Upper lobe of left lung (tissue), 6 donors: ENCODE measurements around the gene CHCHD3. TPM values are rescaled to one million over a fixed set of nuclear protein-coding genes. Genes with fewer than 3 reads are reported as not detected.

ENCODE experiments used
- ATAC-seq, 2 donors: fragments of 200-7000 bp; cut with Tn5 transposase; one replicate each; pipeline ENCODE4 v1.9.1; 2022; ENCODE audit warnings: mild to moderate bottlenecking in 2 of 2, moderate library complexity in 2 of 2; ENCODE audit not compliant: low FRiP score in 2 of 2
- DNase-seq, 2 donors: peaks; one replicate each; pipeline ENCODE4 v3.0.0-alpha.2; 2019 to 2020
- H3K27ac ChIP-seq, 4 donors: fragments of 200-600 bp; sonication (generic); one replicate each; pipeline ENCODE4 v1.5.1; 2016 to 2019
- H3K27me3 ChIP-seq, 4 donors: fragments of 200-600 bp; sonication (generic); one replicate each; pipeline ENCODE4 v1.5.1; 2017 to 2019
- H3K36me3 ChIP-seq, 4 donors: fragments of 200-600 bp; sonication (generic); one replicate each; pipeline ENCODE4 v1.5.1; 2016 to 2019
- H3K4me1 ChIP-seq, 4 donors: fragments of 200-600 bp; sonication (generic); one replicate each; pipeline ENCODE4 v1.5.1; 2018 to 2019
- H3K4me3 ChIP-seq, 4 donors: fragments of 200-600 bp; sonication (generic); one replicate each; pipeline ENCODE4 v1.5.1; 2017 to 2019; ENCODE audit warnings: mild to moderate bottlenecking in 2 of 4, moderate library complexity in 1 of 4
- H3K9me3 ChIP-seq, 4 donors: fragments of 200-600 bp; sonication (generic); one replicate each; pipeline ENCODE4 v1.5.1; 2018 to 2019
- EP300 ChIP-seq, 4 donors: sonication (generic); formaldehyde crosslinking; IDR thresholded peaks; one replicate each; pipeline ENCODE4 v1.5.1; 2017; ENCODE audit warnings: antibody characterized with exemption in 4 of 4, control low read depth in 2 of 4
- POLR2A ChIP-seq, 4 donors: fragments of 450-650 bp; IDR thresholded peaks; one replicate each; pipeline ENCODE4 v1.5.1; 2016 to 2017; ENCODE audit warnings: antibody characterized with exemption in 4 of 4, mild to moderate bottlenecking in 2 of 4
- POLR2AphosphoS5 ChIP-seq, 2 donors: sonication (generic); formaldehyde crosslinking; IDR thresholded peaks; one replicate each; pipeline ENCODE4 v1.5.1; 2017; ENCODE audit warnings: antibody characterized with exemption in 2 of 2
- WGBS, 2 donors: methylation state at CpG; one replicate each; pipeline ENCODE4 v1.1.5; 2017 to 2018; 5-methylcytosine and 5-hydroxymethylcytosine counted together
- total RNA-seq, 6 donors: library from RNA; depleted of rRNA in 4 of 6; stranded (reverse); fragments of >200 nt in 4 of 6; gene quantifications; one replicate each; pipeline versions ENCODE4 v1.1.0 to v1.2.1, GENCODE V29; 2016 to 2021
- TF ChIP-seq, protein P1 (sequence below), 6 experiments: fragments of 450-650 bp in 4 of 6; fragments of 200-600 bp in 2 of 6; sonication (generic) in 2 of 6; IDR thresholded peaks; one replicate each; pipeline ENCODE4 v1.5.1; 2016 to 2019; ENCODE audit warnings: antibody characterized with exemption in 6 of 6
- donor health status: DM: no; HTN: no; CAD: no; lungs with moderate emphysema.
- donor health status: DM: no; HTN: yes; CAD: no; lungs with severe emphysema.

Gene CHCHD3
- total RNA-seq, 6 donors from 2014 or later: 42.6 to 54.5 (median 48.6) TPM

DNA sequence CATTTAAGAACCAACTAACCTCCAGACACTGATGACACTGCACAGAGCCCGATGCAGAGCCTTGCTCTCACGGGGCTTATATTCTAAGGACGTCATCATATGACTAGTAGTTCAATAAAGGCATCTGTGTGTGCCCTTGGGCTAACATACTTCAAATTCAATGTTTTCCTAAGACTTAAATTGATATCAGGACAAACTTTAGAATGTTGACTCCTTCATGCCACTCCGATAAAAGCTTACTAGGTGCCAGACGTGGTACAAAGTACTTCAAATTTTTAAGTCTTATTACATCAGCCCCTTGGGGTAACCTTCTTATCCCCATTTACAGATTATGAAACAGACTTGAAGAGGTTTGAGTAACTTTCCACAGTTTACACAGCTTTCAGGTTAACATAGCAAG is 314.5 kb downstream of the CHCHD3 start:
- H3K9me3 ChIP-seq: peaks cover 0 to 12% (median 5%) of the 10 kb centered on the region in 4 donors
- peak in 1 of 2 donors; percentile 25 for ATAC-seq

DNA sequence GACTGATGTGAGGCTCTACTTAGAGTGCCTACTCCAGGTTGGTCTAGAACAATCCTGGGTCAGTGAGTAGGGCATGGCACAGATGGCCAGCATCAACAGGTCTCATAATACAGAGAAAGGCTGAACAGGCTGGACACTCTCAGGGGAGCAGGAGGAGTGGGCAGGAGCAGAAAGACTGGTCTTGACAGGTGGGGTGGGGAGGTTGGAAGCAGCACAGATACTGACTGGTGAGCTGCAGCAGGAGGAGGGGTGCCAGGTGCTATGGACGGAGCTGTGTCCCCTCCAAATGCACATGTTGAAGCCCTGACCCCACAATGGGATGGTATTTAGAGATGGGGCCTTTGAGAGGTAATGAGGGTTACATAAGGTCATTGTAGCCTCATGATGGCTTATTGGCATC is 315.2 kb downstream of the CHCHD3 start:
- DNase-seq (no peak), ATAC-seq (peak in 1 of 2 donors; percentile 52)
- Histone ChIP-seq H3K27ac (no peak overlapping the region), H3K27me3 (no peaks in the 10 kb centered on the region), H3K9me3 (peaks cover 0 to 12% (median 5%) of the 10 kb centered on the region in 4 donors), H3K4me1 (no peaks in the 10 kb centered on the region), H3K4me3 (no peak overlapping the region), H3K36me3 (no peaks in the 10 kb centered on the region)
- WGBS, 2 donors: 60 to 90% methylated on average over 1 of the region's 1 CpG
- TF ChIP-seq POLR2A (IDR thresholded peaks at IDR 0.05) (no peak), EP300 (IDR thresholded peaks at IDR 0.05) (no peak), POLR2AphosphoS5 (IDR thresholded peaks at IDR 0.05) (no peak)
- TF ChIP-seq, protein P1, sequence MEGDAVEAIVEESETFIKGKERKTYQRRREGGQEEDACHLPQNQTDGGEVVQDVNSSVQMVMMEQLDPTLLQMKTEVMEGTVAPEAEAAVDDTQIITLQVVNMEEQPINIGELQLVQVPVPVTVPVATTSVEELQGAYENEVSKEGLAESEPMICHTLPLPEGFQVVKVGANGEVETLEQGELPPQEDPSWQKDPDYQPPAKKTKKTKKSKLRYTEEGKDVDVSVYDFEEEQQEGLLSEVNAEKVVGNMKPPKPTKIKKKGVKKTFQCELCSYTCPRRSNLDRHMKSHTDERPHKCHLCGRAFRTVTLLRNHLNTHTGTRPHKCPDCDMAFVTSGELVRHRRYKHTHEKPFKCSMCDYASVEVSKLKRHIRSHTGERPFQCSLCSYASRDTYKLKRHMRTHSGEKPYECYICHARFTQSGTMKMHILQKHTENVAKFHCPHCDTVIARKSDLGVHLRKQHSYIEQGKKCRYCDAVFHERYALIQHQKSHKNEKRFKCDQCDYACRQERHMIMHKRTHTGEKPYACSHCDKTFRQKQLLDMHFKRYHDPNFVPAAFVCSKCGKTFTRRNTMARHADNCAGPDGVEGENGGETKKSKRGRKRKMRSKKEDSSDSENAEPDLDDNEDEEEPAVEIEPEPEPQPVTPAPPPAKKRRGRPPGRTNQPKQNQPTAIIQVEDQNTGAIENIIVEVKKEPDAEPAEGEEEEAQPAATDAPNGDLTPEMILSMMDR (IDR thresholded peaks at IDR 0.05): no peak

More for the DNA sequence above, 314.5 kb downstream of the CHCHD3 start:
- no peak overlapping the region for H3K4me3 ChIP-seq
- WGBS, 2 donors: 66 to 76% methylated on average over 5 of the region's 5 CpGs
- TF ChIP-seq EP300 (IDR thresholded peaks at IDR 0.05) (peak in 1 of 4 donors; percentile 80), POLR2A (IDR thresholded peaks at IDR 0.05) (no peak), POLR2AphosphoS5 (IDR thresholded peaks at IDR 0.05) (no peak)
- TF ChIP-seq, protein P1 (IDR thresholded peaks at IDR 0.05): no peak
- no peak for DNase-seq
- no peaks in the 10 kb centered on the region for H3K36me3 ChIP-seq
- H3K4me1 ChIP-seq: no peaks in the 10 kb centered on the region
- no peaks in the 10 kb centered on the region for H3K27me3 ChIP-seq
- H3K27ac ChIP-seq: peak overlapping the region in 1 of 4 donors; percentile 51

DNA sequence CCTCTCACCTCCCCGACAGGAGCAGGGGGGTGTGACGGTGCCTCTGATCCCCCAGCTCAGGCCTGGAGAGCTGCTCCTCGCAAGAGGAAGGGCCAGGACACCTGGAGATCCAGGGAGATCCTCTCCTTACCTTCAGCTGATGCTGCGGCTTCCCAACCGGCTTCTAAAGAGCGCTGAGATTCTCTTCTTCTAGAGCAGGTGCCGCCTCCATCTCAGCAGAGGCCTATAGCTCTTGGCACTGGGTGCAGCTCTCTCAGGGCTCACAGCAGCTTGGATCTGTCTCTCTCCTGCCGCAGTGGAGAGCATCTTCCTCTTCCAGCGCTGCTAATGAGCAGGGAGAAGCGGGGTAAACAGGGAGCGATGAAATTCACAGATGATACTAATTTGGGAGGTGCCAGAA is 316.0 kb downstream of the CHCHD3 start:
- Histone ChIP-seq H3K36me3 (no peaks in the 10 kb centered on the region), H3K27me3 (no peaks in the 10 kb centered on the region), H3K4me3 (no peak overlapping the region), H3K4me1 (no peaks in the 10 kb centered on the region), H3K9me3 (peaks cover 0 to 12% (median 5%) of the 10 kb centered on the region in 4 donors), H3K27ac (no peak overlapping the region)
- TF ChIP-seq EP300 (IDR thresholded peaks at IDR 0.05) (no peak), POLR2A (IDR thresholded peaks at IDR 0.05) (no peak), POLR2AphosphoS5 (IDR thresholded peaks at IDR 0.05) (no peak)
- TF ChIP-seq, protein P1 (IDR thresholded peaks at IDR 0.05): no peak
- no peak for DNase-seq
- 82 to 87% methylated on average over 11 of the region's 11 CpGs for WGBS, 2 donors
- ATAC-seq: no peak

DNA sequence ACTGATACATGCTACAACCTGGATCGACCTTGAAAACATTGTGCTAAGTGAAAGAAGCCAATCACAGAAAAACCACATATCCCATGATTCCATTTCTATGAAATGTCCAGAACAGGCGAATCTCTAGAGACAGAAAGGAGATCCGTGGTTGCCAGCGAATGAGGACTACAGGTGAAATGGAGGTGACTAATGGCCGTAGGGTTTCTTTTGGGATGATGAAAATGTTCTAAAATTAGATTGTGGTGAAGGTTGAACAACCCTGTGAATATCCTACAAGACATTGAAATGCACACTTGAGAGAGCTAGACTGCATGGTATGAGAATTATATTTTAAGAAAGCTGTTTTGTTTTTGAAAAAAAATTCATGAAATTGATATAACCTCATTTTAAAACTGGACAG is 317.1 kb downstream of the CHCHD3 start:
- H3K9me3 ChIP-seq: peaks cover 0 to 9% (median 5%) of the 10 kb centered on the region in 4 donors
- DNase-seq (no peak), ATAC-seq (no peak)
- H3K4me3 ChIP-seq: no peak overlapping the region
- no peak overlapping the region for H3K27ac ChIP-seq
- H3K27me3 ChIP-seq: no peaks in the 10 kb centered on the region
- H3K4me1 ChIP-seq: no peaks in the 10 kb centered on the region
- no peaks in the 10 kb centered on the region for H3K36me3 ChIP-seq
- no peak for TF ChIP-seq POLR2A (IDR thresholded peaks at IDR 0.05)
- TF ChIP-seq, protein P1 (IDR thresholded peaks at IDR 0.05): no peak
- TF ChIP-seq EP300 (IDR thresholded peaks at IDR 0.05): no peak
- no peak for TF ChIP-seq POLR2AphosphoS5 (IDR thresholded peaks at IDR 0.05)
- 87 to 90% methylated on average over 5 of the region's 5 CpGs for WGBS, 2 donors

DNA sequence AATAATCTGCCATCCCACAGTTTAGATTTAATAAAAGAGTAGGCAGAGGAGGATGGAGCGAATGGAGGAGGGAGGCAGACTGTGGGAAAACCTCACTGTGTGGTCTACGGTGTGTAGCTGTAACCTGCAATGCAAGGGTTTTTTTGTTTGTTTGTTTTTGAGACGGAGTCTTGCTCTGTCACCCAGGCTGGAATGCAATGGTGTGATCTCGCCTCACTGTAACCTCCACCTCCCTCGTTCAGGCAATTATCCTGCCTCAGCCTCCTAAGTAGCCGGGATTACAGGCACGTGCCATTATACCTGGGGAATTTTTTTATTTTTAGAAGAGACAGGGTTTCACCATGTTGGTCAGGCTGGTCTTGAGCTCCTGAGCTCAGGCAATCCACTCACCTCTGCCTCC is 321.0 kb downstream of the CHCHD3 start:
- peaks cover 0 to 5% (median 0%) of the 10 kb centered on the region in 4 donors for H3K4me1 ChIP-seq
- no peaks in the 10 kb centered on the region for H3K36me3 ChIP-seq
- TF ChIP-seq EP300 (IDR thresholded peaks at IDR 0.05): no peak
- TF ChIP-seq, protein P1 (IDR thresholded peaks at IDR 0.05): no peak
- TF ChIP-seq POLR2AphosphoS5 (IDR thresholded peaks at IDR 0.05): no peak
- ATAC-seq: no peak
- no peak for DNase-seq
- no peaks in the 10 kb centered on the region for H3K27me3 ChIP-seq
- H3K4me3 ChIP-seq: no peak overlapping the region
- no peaks in the 10 kb centered on the region for H3K9me3 ChIP-seq
- 58 to 75% methylated on average over 7 of the region's 7 CpGs for WGBS, 2 donors
- no peak overlapping the region for H3K27ac ChIP-seq
